GM23338 (cell line): ENCODE measurements around the gene DUSP15. TPM values are rescaled to one million over a fixed set of nuclear protein-coding genes. Genes with fewer than 3 reads are reported as not detected.

Experiments
- ATAC-seq: fragments of 200-7000 bp; cut with Tn5 transposase; 3 replicates; pipeline ENCODE4 v1.9.1; 2020
- DNase-seq: peaks from one replicate; pipeline ENCODE4 v3.0.0-alpha.2; 2015; ENCODE audit warnings: low spot score
- H2AFZ ChIP-seq: fragments of 200-600 bp; sonication (generic); 2 replicates; pipeline ENCODE4 v1.8.0; 2016; ENCODE audit warnings: antibody characterized with exemption, mild to moderate bottlenecking, moderate library complexity
- H3F3A ChIP-seq: fragments of 200-600 bp; sonication (generic); replicated peaks from 2 replicates; pipeline ENCODE4 v1.8.0; 2017; ENCODE audit warnings: antibody characterized with exemption, mixed run types, low read depth
- H3K27ac ChIP-seq: fragments of 200-600 bp; sonication (generic); 2 replicates; pipeline ENCODE4 v1.6.1; 2016; ENCODE audit warnings: low read depth
- H3K27me3 ChIP-seq: fragments of 200-600 bp; sonication (generic); 2 replicates; pipeline ENCODE4 v1.8.0; 2016; ENCODE audit warnings: mild to moderate bottlenecking, mixed run types, moderate library complexity; ENCODE audit not compliant: insufficient read depth
- H3K36me3 ChIP-seq: fragments of 200-600 bp; sonication (generic); 2 replicates; pipeline ENCODE4 v1.8.0; 2016; ENCODE audit warnings: mild to moderate bottlenecking; ENCODE audit not compliant: insufficient read depth
- H3K4me1 ChIP-seq: fragments of 200-600 bp; sonication (generic); 2 replicates; pipeline ENCODE4 v1.8.0; 2016; ENCODE audit warnings: mild to moderate bottlenecking, moderate library complexity; ENCODE audit not compliant: insufficient read depth
- H3K4me2 ChIP-seq: fragments of 200-600 bp; sonication (generic); 2 replicates; pipeline ENCODE4 v1.7.1; 2017; ENCODE audit warnings: mixed run types
- H3K4me3 ChIP-seq: fragments of 200-600 bp; sonication (generic); 2 replicates; pipeline ENCODE4 v1.6.1; 2016; ENCODE audit warnings: mixed run types
- H3K79me2 ChIP-seq: fragments of 200-600 bp; sonication (generic); replicated peaks from 2 replicates; pipeline ENCODE4 v1.8.0; 2017; ENCODE audit warnings: mild to moderate bottlenecking; ENCODE audit not compliant: insufficient read depth
- H3K9me2 ChIP-seq: fragments of 200-600 bp; sonication (generic); 2 replicates; pipeline ENCODE4 v1.8.0; 2017; ENCODE audit not compliant: insufficient read depth
- H4K20me1 ChIP-seq: fragments of 200-600 bp; sonication (generic); replicated peaks from 2 replicates; pipeline ENCODE4 v1.8.0; 2017; ENCODE audit warnings: mild to moderate bottlenecking; ENCODE audit not compliant: insufficient read depth
- H3K27ac Mint-ChIP-seq: 2 replicates; pipeline ENCODE4 v1.8.0; 2020; ENCODE audit warnings: inconsistent platforms, mild to moderate bottlenecking, moderate library complexity, mixed read lengths
- H3K27me3 Mint-ChIP-seq: 3 replicates; pipeline ENCODE4 v1.8.0; 2022; ENCODE audit warnings: low read depth, mild to moderate bottlenecking, moderate library complexity, mixed read lengths, inconsistent platforms; ENCODE audit not compliant: insufficient read depth, poor library complexity
- H3K36me3 Mint-ChIP-seq: 3 replicates; pipeline ENCODE4 v1.8.0; 2021; ENCODE audit warnings: low read depth, mild to moderate bottlenecking, inconsistent platforms, moderate library complexity, mixed read lengths
- H3K4me1 Mint-ChIP-seq: 3 replicates; pipeline ENCODE4 v1.8.0; 2020; ENCODE audit warnings: mild to moderate bottlenecking, inconsistent platforms, mixed read lengths
- H3K4me3 Mint-ChIP-seq: 3 replicates; pipeline ENCODE4 v1.8.0; 2021; ENCODE audit warnings: moderate library complexity, mild to moderate bottlenecking, inconsistent platforms, mixed read lengths
- H3K9me3 Mint-ChIP-seq: 3 replicates; pipeline ENCODE4 v1.8.0; 2020; ENCODE audit warnings: moderate library complexity, mild to moderate bottlenecking, inconsistent platforms, mixed read lengths
- CREB1 ChIP-seq: fragments of 250-450 bp; sonication (Bioruptor Pico); IDR thresholded peaks from 2 replicates; pipeline ENCODE4 v1.5.0; 2020; ENCODE audit warnings: low read depth, mild to moderate bottlenecking, moderate library complexity
- EZH2 ChIP-seq: fragments of 200-600 bp; sonication (generic); IDR thresholded peaks from one replicate; pipeline ENCODE4 v1.8.0; 2017; ENCODE audit warnings: antibody characterized with exemption, mild to moderate bottlenecking, low read depth; ENCODE audit not compliant: unreplicated experiment
- EZH2phosphoT487 ChIP-seq: fragments of 200-600 bp; sonication (generic); IDR thresholded peaks from one replicate; pipeline ENCODE4 v1.8.1; 2018; ENCODE audit warnings: antibody characterized with exemption; ENCODE audit not compliant: unreplicated experiment
- JUNB ChIP-seq: IDR thresholded peaks from one replicate; pipeline ENCODE4 v1.6.1; 2016; ENCODE audit warnings: antibody characterized with exemption; ENCODE audit not compliant: unreplicated experiment
- NANOG ChIP-seq: IDR thresholded peaks from 2 replicates; pipeline ENCODE4 v1.6.1; 2016; ENCODE audit warnings: antibody characterized with exemption, borderline replicate concordance
- POLR2AphosphoS5 ChIP-seq: IDR thresholded peaks from 2 replicates; pipeline ENCODE4 v1.6.1; 2016; ENCODE audit warnings: antibody characterized with exemption, low read depth
- STAT1 ChIP-seq: IDR thresholded peaks from one replicate; pipeline ENCODE4 v1.6.1; 2016; ENCODE audit warnings: antibody characterized with exemption; ENCODE audit not compliant: unreplicated experiment
- ZNF114 ChIP-seq: fragments of 250-450 bp; sonication (Bioruptor Pico); IDR thresholded peaks from 2 replicates; pipeline ENCODE4 v1.5.0; 2020; ENCODE audit warnings: mild to moderate bottlenecking, moderate library complexity
- ZNF331 ChIP-seq: fragments of 250-450 bp; sonication (Bioruptor Pico); IDR thresholded peaks from 2 replicates; pipeline ENCODE4 v1.5.0; 2020; ENCODE audit warnings: low read depth, mild to moderate bottlenecking, moderate library complexity
- polyA plus RNA-seq: library from polyadenylated mRNA; unstranded; fragments of >200 nt; fragmentation: Nextera tagmentation; extraction: Ambion mirVana; gene quantifications from 2 replicates; pipeline ENCODE4 v1.2.1, GENCODE V29; 2016
- total RNA-seq: library from RNA; depleted of rRNA; stranded (reverse); fragments of >200 nt; shearing (Covaris generic); gene quantifications from 2 replicates; pipeline ENCODE4 v1.2.3, GENCODE V29; 2014
- TF ChIP-seq, protein P1 (sequence below): fragments of 250-450 bp; sonication (Bioruptor Pico); IDR thresholded peaks from 2 replicates; pipeline ENCODE4 v1.5.0; 2020; ENCODE audit warnings: mild to moderate bottlenecking, moderate library complexity
- TF ChIP-seq, protein P2 (sequence below): IDR thresholded peaks from 2 replicates; pipeline ENCODE4 v1.6.1; 2016; ENCODE audit warnings: antibody characterized with exemption
- TF ChIP-seq, protein P3 (sequence below), 2 experiments: fragments of 200-600 bp in 1 of 2; sonication (generic) in 1 of 2; conservative IDR thresholded peaks; 2 replicates each; pipeline versions ENCODE4 v1.5.1 to v1.6.1; 2016 to 2017; ENCODE audit warnings: antibody characterized with exemption in 2 of 2, low read depth in 2 of 2, mild to moderate bottlenecking in 2 of 2, moderate library complexity in 1 of 2
- TF ChIP-seq, protein P4 (sequence below): IDR thresholded peaks from one replicate; pipeline ENCODE4 v1.6.1; 2018; ENCODE audit warnings: antibody characterized with exemption; ENCODE audit not compliant: unreplicated experiment

The DUSP15 gene
- total and polyA plus RNA-seq, 2 experiments from 2014 or later: 0.61 to 2.8 TPM

DNA sequence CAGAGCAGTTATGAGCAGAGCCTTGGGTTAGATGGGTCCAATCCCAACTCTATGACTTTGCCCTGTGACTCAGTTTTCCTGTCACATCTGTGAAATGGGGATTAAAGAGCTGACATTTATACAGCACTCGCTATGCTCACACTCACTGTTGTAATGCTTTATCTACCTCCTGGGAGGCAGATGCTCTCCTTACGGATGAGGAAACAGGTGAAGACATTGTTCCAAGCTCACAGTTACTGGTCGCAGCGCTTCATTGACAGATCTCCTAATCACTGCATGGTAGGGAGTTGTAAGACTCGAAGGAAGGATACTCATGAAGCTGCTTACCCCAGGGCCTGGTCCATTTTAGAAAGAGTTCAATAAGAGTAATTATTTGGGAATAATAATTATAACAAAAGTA lies 54.1 kb downstream of the DUSP15 start:
- H3K27me3 ChIP-seq: no peaks in the 10 kb centered on the region
- H3K9me3 Mint-ChIP-seq: no peaks in the 10 kb centered on the region
- H3K4me1 Mint-ChIP-seq: peaks cover 9% of the 10 kb centered on the region
- H3K4me3 Mint-ChIP-seq: no peak overlapping the region; the same call in 2 of the 3 replicates
- no peak overlapping the region for H3K27ac ChIP-seq
- no peak overlapping the region for H2AFZ ChIP-seq
- H4K20me1 ChIP-seq: peaks cover 7% of the 10 kb centered on the region
- no peak for TF ChIP-seq ZNF331 (CRISPR knock-in tag)
- no peak for TF ChIP-seq ZNF114 (CRISPR knock-in tag)
- TF ChIP-seq, protein P1, sequence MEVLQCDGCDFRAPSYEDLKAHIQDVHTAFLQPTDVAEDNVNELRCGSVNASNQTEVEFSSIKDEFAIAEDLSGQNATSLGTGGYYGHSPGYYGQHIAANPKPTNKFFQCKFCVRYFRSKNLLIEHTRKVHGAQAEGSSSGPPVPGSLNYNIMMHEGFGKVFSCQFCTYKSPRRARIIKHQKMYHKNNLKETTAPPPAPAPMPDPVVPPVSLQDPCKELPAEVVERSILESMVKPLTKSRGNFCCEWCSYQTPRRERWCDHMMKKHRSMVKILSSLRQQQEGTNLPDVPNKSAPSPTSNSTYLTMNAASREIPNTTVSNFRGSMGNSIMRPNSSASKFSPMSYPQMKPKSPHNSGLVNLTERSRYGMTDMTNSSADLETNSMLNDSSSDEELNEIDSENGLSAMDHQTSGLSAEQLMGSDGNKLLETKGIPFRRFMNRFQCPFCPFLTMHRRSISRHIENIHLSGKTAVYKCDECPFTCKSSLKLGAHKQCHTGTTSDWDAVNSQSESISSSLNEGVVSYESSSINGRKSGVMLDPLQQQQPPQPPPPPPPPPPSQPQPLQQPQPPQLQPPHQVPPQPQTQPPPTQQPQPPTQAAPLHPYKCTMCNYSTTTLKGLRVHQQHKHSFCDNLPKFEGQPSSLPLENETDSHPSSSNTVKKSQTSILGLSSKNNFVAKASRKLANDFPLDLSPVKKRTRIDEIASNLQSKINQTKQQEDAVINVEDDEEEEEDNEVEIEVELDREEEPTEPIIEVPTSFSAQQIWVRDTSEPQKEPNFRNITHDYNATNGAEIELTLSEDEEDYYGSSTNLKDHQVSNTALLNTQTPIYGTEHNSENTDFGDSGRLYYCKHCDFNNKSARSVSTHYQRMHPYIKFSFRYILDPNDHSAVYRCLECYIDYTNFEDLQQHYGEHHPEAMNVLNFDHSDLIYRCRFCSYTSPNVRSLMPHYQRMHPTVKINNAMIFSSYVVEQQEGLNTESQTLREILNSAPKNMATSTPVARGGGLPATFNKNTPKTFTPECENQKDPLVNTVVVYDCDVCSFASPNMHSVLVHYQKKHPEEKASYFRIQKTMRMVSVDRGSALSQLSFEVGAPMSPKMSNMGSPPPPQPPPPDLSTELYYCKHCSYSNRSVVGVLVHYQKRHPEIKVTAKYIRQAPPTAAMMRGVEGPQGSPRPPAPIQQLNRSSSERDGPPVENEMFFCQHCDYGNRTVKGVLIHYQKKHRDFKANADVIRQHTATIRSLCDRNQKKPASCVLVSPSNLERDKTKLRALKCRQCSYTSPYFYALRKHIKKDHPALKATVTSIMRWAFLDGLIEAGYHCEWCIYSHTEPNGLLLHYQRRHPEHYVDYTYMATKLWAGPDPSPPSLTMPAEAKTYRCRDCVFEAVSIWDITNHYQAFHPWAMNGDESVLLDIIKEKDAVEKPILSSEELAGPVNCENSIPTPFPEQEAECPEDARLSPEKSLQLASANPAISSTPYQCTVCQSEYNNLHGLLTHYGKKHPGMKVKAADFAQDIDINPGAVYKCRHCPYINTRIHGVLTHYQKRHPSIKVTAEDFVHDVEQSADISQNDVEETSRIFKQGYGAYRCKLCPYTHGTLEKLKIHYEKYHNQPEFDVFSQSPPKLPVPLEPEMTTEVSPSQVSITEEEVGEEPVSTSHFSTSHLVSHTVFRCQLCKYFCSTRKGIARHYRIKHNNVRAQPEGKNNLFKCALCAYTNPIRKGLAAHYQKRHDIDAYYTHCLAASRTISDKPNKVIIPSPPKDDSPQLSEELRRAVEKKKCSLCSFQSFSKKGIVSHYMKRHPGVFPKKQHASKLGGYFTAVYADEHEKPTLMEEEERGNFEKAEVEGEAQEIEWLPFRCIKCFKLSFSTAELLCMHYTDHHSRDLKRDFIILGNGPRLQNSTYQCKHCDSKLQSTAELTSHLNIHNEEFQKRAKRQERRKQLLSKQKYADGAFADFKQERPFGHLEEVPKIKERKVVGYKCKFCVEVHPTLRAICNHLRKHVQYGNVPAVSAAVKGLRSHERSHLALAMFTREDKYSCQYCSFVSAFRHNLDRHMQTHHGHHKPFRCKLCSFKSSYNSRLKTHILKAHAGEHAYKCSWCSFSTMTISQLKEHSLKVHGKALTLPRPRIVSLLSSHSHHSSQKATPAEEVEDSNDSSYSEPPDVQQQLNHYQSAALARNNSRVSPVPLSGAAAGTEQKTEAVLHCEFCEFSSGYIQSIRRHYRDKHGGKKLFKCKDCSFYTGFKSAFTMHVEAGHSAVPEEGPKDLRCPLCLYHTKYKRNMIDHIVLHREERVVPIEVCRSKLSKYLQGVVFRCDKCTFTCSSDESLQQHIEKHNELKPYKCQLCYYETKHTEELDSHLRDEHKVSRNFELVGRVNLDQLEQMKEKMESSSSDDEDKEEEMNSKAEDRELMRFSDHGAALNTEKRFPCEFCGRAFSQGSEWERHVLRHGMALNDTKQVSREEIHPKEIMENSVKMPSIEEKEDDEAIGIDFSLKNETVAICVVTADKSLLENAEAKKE (CRISPR knock-in tag): no peak
- TF ChIP-seq EZH2phosphoT487: no peak
- TF ChIP-seq NANOG: no peak
- no peak for TF ChIP-seq STAT1
- TF ChIP-seq EZH2: no peak
- TF ChIP-seq, protein P2, sequence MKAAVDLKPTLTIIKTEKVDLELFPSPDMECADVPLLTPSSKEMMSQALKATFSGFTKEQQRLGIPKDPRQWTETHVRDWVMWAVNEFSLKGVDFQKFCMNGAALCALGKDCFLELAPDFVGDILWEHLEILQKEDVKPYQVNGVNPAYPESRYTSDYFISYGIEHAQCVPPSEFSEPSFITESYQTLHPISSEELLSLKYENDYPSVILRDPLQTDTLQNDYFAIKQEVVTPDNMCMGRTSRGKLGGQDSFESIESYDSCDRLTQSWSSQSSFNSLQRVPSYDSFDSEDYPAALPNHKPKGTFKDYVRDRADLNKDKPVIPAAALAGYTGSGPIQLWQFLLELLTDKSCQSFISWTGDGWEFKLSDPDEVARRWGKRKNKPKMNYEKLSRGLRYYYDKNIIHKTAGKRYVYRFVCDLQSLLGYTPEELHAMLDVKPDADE: no peak
- no peak for TF ChIP-seq JUNB
- TF ChIP-seq, protein P3, sequence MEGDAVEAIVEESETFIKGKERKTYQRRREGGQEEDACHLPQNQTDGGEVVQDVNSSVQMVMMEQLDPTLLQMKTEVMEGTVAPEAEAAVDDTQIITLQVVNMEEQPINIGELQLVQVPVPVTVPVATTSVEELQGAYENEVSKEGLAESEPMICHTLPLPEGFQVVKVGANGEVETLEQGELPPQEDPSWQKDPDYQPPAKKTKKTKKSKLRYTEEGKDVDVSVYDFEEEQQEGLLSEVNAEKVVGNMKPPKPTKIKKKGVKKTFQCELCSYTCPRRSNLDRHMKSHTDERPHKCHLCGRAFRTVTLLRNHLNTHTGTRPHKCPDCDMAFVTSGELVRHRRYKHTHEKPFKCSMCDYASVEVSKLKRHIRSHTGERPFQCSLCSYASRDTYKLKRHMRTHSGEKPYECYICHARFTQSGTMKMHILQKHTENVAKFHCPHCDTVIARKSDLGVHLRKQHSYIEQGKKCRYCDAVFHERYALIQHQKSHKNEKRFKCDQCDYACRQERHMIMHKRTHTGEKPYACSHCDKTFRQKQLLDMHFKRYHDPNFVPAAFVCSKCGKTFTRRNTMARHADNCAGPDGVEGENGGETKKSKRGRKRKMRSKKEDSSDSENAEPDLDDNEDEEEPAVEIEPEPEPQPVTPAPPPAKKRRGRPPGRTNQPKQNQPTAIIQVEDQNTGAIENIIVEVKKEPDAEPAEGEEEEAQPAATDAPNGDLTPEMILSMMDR (conservative IDR thresholded peaks at IDR 0.05; ENCODE audit: low read depth in 2 of 2): no peak
- TF ChIP-seq, protein P4, sequence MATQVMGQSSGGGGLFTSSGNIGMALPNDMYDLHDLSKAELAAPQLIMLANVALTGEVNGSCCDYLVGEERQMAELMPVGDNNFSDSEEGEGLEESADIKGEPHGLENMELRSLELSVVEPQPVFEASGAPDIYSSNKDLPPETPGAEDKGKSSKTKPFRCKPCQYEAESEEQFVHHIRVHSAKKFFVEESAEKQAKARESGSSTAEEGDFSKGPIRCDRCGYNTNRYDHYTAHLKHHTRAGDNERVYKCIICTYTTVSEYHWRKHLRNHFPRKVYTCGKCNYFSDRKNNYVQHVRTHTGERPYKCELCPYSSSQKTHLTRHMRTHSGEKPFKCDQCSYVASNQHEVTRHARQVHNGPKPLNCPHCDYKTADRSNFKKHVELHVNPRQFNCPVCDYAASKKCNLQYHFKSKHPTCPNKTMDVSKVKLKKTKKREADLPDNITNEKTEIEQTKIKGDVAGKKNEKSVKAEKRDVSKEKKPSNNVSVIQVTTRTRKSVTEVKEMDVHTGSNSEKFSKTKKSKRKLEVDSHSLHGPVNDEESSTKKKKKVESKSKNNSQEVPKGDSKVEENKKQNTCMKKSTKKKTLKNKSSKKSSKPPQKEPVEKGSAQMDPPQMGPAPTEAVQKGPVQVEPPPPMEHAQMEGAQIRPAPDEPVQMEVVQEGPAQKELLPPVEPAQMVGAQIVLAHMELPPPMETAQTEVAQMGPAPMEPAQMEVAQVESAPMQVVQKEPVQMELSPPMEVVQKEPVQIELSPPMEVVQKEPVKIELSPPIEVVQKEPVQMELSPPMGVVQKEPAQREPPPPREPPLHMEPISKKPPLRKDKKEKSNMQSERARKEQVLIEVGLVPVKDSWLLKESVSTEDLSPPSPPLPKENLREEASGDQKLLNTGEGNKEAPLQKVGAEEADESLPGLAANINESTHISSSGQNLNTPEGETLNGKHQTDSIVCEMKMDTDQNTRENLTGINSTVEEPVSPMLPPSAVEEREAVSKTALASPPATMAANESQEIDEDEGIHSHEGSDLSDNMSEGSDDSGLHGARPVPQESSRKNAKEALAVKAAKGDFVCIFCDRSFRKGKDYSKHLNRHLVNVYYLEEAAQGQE: no peak
- no peak for TF ChIP-seq POLR2AphosphoS5
- TF ChIP-seq CREB1: no peak
- peaks cover 9% of the 10 kb centered on the region for H3K27me3 Mint-ChIP-seq
- no peak overlapping the region for H3K4me2 ChIP-seq
- H3K27ac Mint-ChIP-seq: no peak overlapping the region
- H3K4me3 ChIP-seq: no peak overlapping the region
- H3K36me3 Mint-ChIP-seq: no peaks in the 10 kb centered on the region
- DNase-seq: no peak
- ATAC-seq: no peak
- no peaks in the 10 kb centered on the region for H3K9me2 ChIP-seq
- H3K36me3 ChIP-seq: no peaks in the 10 kb centered on the region
- H3F3A ChIP-seq: 0 out of 2 replicates have a peak, but pooled peaks cover 6% of the 10 kb centered on the region
- H3K4me1 ChIP-seq: peaks cover 8% of the 10 kb centered on the region
- H3K79me2 ChIP-seq: no peaks in the 10 kb centered on the region
